ENCODE results near the gene CAMTA1. TPM values are rescaled to one million over a fixed set of nuclear protein-coding genes. Genes with fewer than 3 reads are reported as not detected.
A peak's percentile ranks its signal among the peaks of the same experiment; 100 is the strongest.

Gene CAMTA1
- total and polyA plus RNA-seq, 8 donors, result 13.0 to 54.2 (median 23.6) TPM

GRCh38 chr1:7405844-7406500 is 620.7 kb downstream of the CAMTA1 start:
- H3K27me3 ChIP-seq, result no peaks in the 10 kb centered on the region
- H3K4me1 ChIP-seq, result no peaks in the 10 kb centered on the region
- no peaks in the 10 kb centered on the region for H3K9me3 ChIP-seq
- DNase-seq, result no peak
- FAIRE-seq, result no peak
- no peak for TF ChIP-seq CTCF (IDR thresholded peaks at IDR 0.05)
- no peaks in the 10 kb centered on the region for H3K36me3 ChIP-seq
- no peak for ATAC-seq
- H3K4me3 ChIP-seq, result no peak overlapping the region
- intact Hi-C loops (cut with DNase I), result no loop called here
- H3K27ac ChIP-seq, result no peak overlapping the region
- WGBS, 2 donors, result 83 to 88% methylated on average over 9 of the region's 9 CpGs

GRCh38 chr1:7406641-7407543 is 621.6 kb downstream of the CAMTA1 start:
- ATAC-seq, result no peak
- no peak for TF ChIP-seq CTCF (IDR thresholded peaks at IDR 0.05)
- H3K36me3 ChIP-seq, result no peaks in the 10 kb centered on the region
- H3K4me3 ChIP-seq, result no peak overlapping the region
- H3K4me1 ChIP-seq, result no peaks in the 10 kb centered on the region
- peak in 2 of 6 donors; percentile 3 to 35 for DNase-seq
- H3K27ac ChIP-seq, result no peak overlapping the region
- H3K27me3 ChIP-seq, result no peaks in the 10 kb centered on the region
- 85 to 89% methylated on average over 18 of the region's 18 CpGs for WGBS, 2 donors
- H3K9me3 ChIP-seq, result no peaks in the 10 kb centered on the region
- FAIRE-seq, result no peak
- intact Hi-C loops (cut with DNase I), result no loop called here

- Histone ChIP-seq H3K4me3 (no peak overlapping the region), H3K9me3 (no peaks in the 10 kb centered on the region), H3K36me3 (no peaks in the 10 kb centered on the region), H3K4me1 (no peaks in the 10 kb centered on the region), H3K27me3 (no peaks in the 10 kb centered on the region), H3K27ac (no peak overlapping the region)
- WGBS, 2 donors, result 86 to 87% methylated on average over 7 of the region's 7 CpGs
- ATAC-seq (no peak), DNase-seq (peak in 2 of 6 donors; percentile 2 to 6), FAIRE-seq (no peak)
- TF ChIP-seq CTCF (IDR thresholded peaks at IDR 0.05), result no peak
- intact Hi-C loops (cut with DNase I), result no loop called here
Measured at GRCh38 chr1:7407544-7407895, 622.3 kb downstream of the CAMTA1 start.

- Histone ChIP-seq H3K4me1 (no peaks in the 10 kb centered on the region), H3K36me3 (no peaks in the 10 kb centered on the region), H3K27me3 (no peaks in the 10 kb centered on the region), H3K27ac (no peak overlapping the region), H3K9me3 (no peaks in the 10 kb centered on the region), H3K4me3 (no peak overlapping the region)
- no peak for FAIRE-seq
- peak in 2 of 6 donors; percentile 0 to 44 for DNase-seq
- WGBS, 2 donors, result 79 to 87% methylated on average over 23 of the region's 23 CpGs
- no peak for ATAC-seq
- intact Hi-C loops (cut with DNase I), result no loop called here
- TF ChIP-seq CTCF (IDR thresholded peaks at IDR 0.05), result no peak
Measured at GRCh38 chr1:7407980-7408770, 622.9 kb downstream of the CAMTA1 start.
